HEK293 (cell line): ENCODE data around the gene ZNF8.
"Not testable (repeated sequence)": the region's sequence is repeated elsewhere in the genome, so short reads cannot be mapped to it uniquely, and the experiment has no call there.

Source experiments
- CTCF ChIP-seq: fragments of 450-650 bp; formaldehyde crosslinking; IDR thresholded peaks from 2 replicates; pipeline ENCODE4 v1.5.1; 2016; ENCODE audit warnings: missing biosample characterization, missing genetic modification characterization
- ZNF23 ChIP-seq: fragments of 450-650 bp; formaldehyde crosslinking; IDR thresholded peaks from 2 replicates; pipeline ENCODE4 v1.5.1; 2016; ENCODE audit warnings: missing biosample characterization, missing genetic modification characterization, borderline replicate concordance
- ZNF426 ChIP-seq: fragments of 450-650 bp; formaldehyde crosslinking; IDR thresholded peaks from 2 replicates; pipeline ENCODE4 v1.5.1; 2017; ENCODE audit warnings: missing biosample characterization, missing genetic modification characterization, mild to moderate bottlenecking, inconsistent platforms, moderate library complexity
- ZNF629 ChIP-seq: fragments of 450-650 bp; formaldehyde crosslinking; IDR thresholded peaks from 2 replicates; pipeline ENCODE4 v1.5.1; 2017; ENCODE audit warnings: missing biosample characterization, missing genetic modification characterization
- ZSCAN30 ChIP-seq: fragments of 450-650 bp; IDR thresholded peaks from 2 replicates; pipeline ENCODE4 v1.5.1; 2018; ENCODE audit warnings: missing biosample characterization, mild to moderate bottlenecking, missing genetic modification characterization, moderate library complexity

- not testable (repeated sequence) for TF ChIP-seq CTCF; ZNF426 (tag by site-specific recombination); ZNF629 (tag by site-specific recombination); ZSCAN30; ZNF23 (tag by site-specific recombination)
Observed at GRCh38 chr19:58310685-58311084, 31.9 kb downstream of the ZNF8 start.
